Measurements from ENCODE around the gene MBNL1. TPM values are rescaled to one million over a fixed set of nuclear protein-coding genes. Genes with fewer than 3 reads are reported as not detected.

MBNL1 gene
- total and polyA plus RNA-seq, 4 donors = 17.1 to 110 (median 62.3) TPM

- H3K4me3 ChIP-seq (ENCODE audit: low read depth in 1 of 3, low read length in 3 of 3) = no peak overlapping the region
- no peaks in the 10 kb centered on the region for H3K9me3 ChIP-seq (ENCODE audit: control insufficient read depth in 4 of 4, low read length in 3 of 4)
- H3K9ac ChIP-seq (ENCODE audit: low read depth in 1 of 2, low read length in 2 of 2) = no peak overlapping the region
- DNase-seq (ENCODE audit: low spot score) = no peak
- TF ChIP-seq CTCF (IDR thresholded peaks at IDR 0.05; ENCODE audit: low read depth, low read length, missing input control) = no peak
- no peak for TF ChIP-seq RAD21 (IDR thresholded peaks at IDR 0.05)
- no peak for TF ChIP-seq HNF4G (IDR thresholded peaks at IDR 0.05)
- no peak for TF ChIP-seq NR2F2 (IDR thresholded peaks at IDR 0.05)
- no peak for TF ChIP-seq GABPA (IDR thresholded peaks at IDR 0.05 in 1 of 2, conservative IDR thresholded peaks at IDR 0.05 in 1 of 2)
- TF ChIP-seq EGR1 (IDR thresholded peaks at IDR 0.05; ENCODE audit: low read depth in 2 of 2) = no peak
- no peak for TF ChIP-seq FOXA2 (IDR thresholded peaks at IDR 0.05)
- no peak for TF ChIP-seq JUND (IDR thresholded peaks at IDR 0.05)
- TF ChIP-seq, protein P1, sequence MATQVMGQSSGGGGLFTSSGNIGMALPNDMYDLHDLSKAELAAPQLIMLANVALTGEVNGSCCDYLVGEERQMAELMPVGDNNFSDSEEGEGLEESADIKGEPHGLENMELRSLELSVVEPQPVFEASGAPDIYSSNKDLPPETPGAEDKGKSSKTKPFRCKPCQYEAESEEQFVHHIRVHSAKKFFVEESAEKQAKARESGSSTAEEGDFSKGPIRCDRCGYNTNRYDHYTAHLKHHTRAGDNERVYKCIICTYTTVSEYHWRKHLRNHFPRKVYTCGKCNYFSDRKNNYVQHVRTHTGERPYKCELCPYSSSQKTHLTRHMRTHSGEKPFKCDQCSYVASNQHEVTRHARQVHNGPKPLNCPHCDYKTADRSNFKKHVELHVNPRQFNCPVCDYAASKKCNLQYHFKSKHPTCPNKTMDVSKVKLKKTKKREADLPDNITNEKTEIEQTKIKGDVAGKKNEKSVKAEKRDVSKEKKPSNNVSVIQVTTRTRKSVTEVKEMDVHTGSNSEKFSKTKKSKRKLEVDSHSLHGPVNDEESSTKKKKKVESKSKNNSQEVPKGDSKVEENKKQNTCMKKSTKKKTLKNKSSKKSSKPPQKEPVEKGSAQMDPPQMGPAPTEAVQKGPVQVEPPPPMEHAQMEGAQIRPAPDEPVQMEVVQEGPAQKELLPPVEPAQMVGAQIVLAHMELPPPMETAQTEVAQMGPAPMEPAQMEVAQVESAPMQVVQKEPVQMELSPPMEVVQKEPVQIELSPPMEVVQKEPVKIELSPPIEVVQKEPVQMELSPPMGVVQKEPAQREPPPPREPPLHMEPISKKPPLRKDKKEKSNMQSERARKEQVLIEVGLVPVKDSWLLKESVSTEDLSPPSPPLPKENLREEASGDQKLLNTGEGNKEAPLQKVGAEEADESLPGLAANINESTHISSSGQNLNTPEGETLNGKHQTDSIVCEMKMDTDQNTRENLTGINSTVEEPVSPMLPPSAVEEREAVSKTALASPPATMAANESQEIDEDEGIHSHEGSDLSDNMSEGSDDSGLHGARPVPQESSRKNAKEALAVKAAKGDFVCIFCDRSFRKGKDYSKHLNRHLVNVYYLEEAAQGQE (IDR thresholded peaks at IDR 0.05) = no peak
- no peak for TF ChIP-seq TAF1 (conservative IDR thresholded peaks at IDR 0.05)
- TF ChIP-seq MAX (IDR thresholded peaks at IDR 0.05) = no peak
- TF ChIP-seq HNF4A (conservative IDR thresholded peaks at IDR 0.05) = no peak
- TF ChIP-seq FOXA1 (IDR thresholded peaks at IDR 0.05) = no peak
- no peak for TF ChIP-seq RXRA (IDR thresholded peaks at IDR 0.05)
- no peak for TF ChIP-seq SP1 (IDR thresholded peaks at IDR 0.05)
- H3K27me3 ChIP-seq (ENCODE audit: control insufficient read depth in 4 of 4, insufficient read depth in 4 of 4, low read length in 3 of 4) = no peaks in the 10 kb centered on the region
- peaks cover 1 to 26% (median 8%) of the 10 kb centered on the region in 4 donors for H3K4me1 ChIP-seq (ENCODE audit: control insufficient read depth in 4 of 4, insufficient read depth in 4 of 4, low read length in 3 of 4)
- no peaks in the 10 kb centered on the region for H3K36me3 ChIP-seq (ENCODE audit: control insufficient read depth in 4 of 4, insufficient read depth in 3 of 4, low read depth in 1 of 4, low read length in 3 of 4)
- no peak overlapping the region for H3K27ac ChIP-seq (ENCODE audit: low read depth in 1 of 2, low read length in 2 of 2)
Measured at GRCh38 chr3:152290374-152290773, 21.6 kb downstream of the MBNL1 start.

- Histone ChIP-seq H3K27ac (ENCODE audit: low read depth in 1 of 2, low read length in 2 of 2) (no peak overlapping the region), H3K27me3 (ENCODE audit: control insufficient read depth in 4 of 4, insufficient read depth in 4 of 4, low read length in 3 of 4) (no peaks in the 10 kb centered on the region), H3K4me3 (ENCODE audit: low read depth in 1 of 3, low read length in 3 of 3) (no peak overlapping the region), H3K36me3 (ENCODE audit: control insufficient read depth in 4 of 4, insufficient read depth in 3 of 4, low read depth in 1 of 4, low read length in 3 of 4) (no peaks in the 10 kb centered on the region), H3K9me3 (ENCODE audit: control insufficient read depth in 4 of 4, low read length in 3 of 4) (no peaks in the 10 kb centered on the region), H3K4me1 (ENCODE audit: control insufficient read depth in 4 of 4, insufficient read depth in 4 of 4, low read length in 3 of 4) (peaks cover 1 to 29% (median 8%) of the 10 kb centered on the region in 4 donors), H3K9ac (ENCODE audit: low read depth in 1 of 2, low read length in 2 of 2) (no peak overlapping the region)
- no peak for DNase-seq (ENCODE audit: low spot score)
- TF ChIP-seq YY1 (IDR thresholded peaks at IDR 0.05) = no peak
- no peak for TF ChIP-seq MAX (IDR thresholded peaks at IDR 0.05)
- TF ChIP-seq EGR1 (IDR thresholded peaks at IDR 0.05; ENCODE audit: low read depth in 2 of 2) = no peak
- TF ChIP-seq, protein P2, sequence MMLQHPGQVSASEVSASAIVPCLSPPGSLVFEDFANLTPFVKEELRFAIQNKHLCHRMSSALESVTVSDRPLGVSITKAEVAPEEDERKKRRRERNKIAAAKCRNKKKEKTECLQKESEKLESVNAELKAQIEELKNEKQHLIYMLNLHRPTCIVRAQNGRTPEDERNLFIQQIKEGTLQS (IDR thresholded peaks at IDR 0.05) = no peak
- TF ChIP-seq NR2F2 (IDR thresholded peaks at IDR 0.05) = no peak
- whole genome bisulfite sequencing = 86% methylated on average over 5 of the region's 5 CpGs
Measured at GRCh38 chr3:152291238-152291637, 22.5 kb downstream of the MBNL1 start.

Data from liver (tissue), 9 donors.